ENCODE results near the gene VIL1. TPM values are rescaled to one million over a fixed set of nuclear protein-coding genes. Genes with fewer than 3 reads are reported as not detected.
A peak's percentile ranks its signal among the peaks of the same experiment; 100 is the strongest.

VIL1 gene
- polyA plus RNA-seq (2013, experiment 1 of 2; ENCODE audit: insufficient read length) = 0.43 TPM
- 0.30 TPM for polyA plus RNA-seq (2013, experiment 2 of 2; ENCODE audit: insufficient read length)

DNA sequence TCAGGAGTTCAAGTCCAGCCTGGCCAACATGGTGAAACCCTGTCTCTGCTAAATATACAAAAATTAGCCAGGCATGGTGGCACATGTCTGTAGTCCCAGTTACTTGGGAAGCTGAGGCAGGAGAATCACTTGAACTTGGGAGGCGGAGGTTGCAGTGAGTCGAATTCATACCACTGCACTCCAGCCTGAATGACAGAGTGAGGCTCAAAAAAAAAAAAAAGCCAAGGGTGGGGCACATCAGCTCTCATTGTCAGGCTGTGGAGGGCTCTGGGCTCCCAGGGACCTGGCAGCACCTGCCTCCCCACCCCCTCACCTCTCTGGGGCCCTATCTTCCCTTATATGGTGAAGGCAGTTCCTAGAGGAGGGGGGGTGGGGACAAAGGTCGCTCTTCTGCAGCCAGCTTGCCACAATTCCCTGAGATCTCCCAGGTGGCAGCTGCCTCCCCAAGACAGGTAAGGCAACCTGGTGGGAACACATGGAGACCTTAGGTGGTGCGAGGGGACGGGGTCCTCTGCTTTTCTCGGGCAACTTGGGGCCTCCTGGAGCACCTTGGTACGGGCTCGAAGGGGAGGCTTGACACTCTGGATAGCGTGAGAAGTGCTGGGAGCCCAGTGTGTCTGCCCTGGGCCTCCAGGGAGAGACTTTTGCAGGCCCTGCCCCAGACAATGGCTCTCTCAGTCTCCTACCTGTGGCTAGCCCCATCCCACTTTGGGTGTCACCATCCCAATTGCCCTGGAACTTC is at the start of gene VIL1:
VIL1 (plus strand) TSS at position 407 of the 742 bp plus-strand sequence. CDS start 4,656 bp downstream, outside the sequence.
- no peak for DNase-seq

DNA sequence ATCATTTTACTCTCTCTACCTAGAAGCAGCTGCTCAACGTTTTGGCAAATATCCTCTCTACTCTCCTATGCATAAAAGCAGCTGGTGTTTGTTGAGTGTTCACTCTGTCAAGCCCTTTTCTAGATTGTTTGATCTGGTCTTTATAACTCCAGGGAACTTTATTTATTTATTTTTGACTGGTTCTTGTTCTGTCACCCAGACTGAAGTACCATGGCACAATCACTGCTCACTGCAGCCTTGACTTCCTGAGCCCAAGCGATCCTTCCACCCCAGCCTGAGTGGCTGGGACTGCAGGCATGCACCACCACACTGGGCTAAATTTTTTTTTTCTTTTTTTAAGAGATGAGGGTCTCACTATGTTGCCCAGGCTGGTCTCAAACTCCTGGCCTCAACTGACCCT is 49.6 kb upstream of the VIL1 start:
- no peak for DNase-seq

DNA sequence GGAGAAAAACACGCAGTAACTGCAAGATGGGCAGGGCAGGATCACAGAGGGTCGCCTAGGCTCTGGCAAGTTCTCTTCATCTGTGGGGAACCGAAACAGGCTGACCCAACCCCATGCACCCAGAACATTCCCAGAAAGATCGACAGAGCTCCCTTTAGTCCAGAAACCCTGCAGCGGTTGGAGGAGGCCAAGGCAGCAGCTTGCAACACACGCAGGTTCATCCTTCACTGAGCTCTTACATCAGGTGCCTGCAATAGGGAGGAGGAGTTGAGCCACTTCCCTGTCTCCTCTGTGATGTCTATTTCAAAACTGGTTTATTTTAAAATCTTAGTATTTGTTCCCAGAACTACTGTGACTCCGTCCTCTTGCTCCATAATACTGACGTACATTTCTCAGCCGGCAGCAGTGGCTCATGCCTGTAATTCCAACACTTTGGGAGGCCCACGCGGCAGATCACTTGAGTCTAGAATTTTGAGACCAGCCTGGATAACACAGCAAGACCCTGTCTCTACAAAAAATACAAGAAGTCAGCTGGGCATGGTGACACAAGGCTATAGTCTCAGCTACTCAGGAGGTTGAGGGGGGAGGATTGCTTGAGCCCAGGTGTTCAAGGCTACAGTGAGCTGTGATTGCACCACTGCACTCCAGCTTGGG is 48.4 kb upstream of the VIL1 start:
- DNase-seq = peak; percentile 17

GRCh38 chr2:218371983-218372350 is 47.0 kb upstream of the VIL1 start:
- no peak for DNase-seq

- DNase-seq = no peak
Observed at GRCh38 chr2:218374795-218375194, 44.1 kb upstream of the VIL1 start.

DNA sequence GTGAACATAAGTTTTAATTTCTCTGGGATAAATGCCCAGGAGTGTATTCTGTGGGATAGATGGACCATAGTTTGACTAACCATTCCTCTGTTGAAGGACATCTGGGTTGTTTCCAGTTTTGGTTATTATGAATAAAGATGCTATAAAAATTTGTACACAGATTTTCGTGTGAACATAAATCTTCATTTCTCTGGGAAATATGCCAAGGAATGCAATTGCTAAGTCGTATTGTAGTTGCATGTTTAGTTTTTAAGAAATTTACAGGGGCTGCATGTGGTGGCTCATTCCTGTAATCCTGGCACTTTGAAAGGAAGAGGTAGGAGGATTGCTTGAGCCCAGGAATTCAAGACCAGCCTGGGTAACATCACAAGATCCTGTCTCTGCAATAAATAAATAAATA is 43.7 kb upstream of the VIL1 start:
- peak; percentile 48 for DNase-seq

GRCh38 chr2:218378053-218378452 is 40.9 kb upstream of the VIL1 start:
- no peak for DNase-seq

- no peak for DNase-seq
Observed at GRCh38 chr2:218381916-218382366, 37.0 kb upstream of the VIL1 start, which contains the start of gene SLC11A1. Gene SLC11A1 (plus strand): TSS chr2:218382273. CDS start chr2:218382369, 96 bp downstream.

DNA sequence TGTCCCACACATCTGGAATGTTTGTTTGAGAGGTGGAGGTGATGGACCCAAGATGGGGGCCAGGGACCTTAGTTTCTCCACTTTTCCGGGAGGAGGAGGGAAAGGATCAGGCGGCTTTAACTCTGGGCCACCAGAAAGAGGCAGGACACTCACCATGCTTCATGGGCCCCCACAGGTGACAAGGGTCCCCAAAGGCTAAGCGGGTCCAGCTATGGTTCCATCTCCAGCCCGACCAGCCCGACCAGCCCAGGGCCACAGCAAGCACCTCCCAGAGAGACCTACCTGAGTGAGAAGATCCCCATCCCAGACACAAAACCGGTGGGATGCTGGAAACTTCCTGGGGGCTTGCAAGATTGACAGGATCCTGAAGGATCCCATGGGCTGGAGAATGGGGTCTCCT is 36.1 kb upstream of the VIL1 start:
- no peak for DNase-seq

GRCh38 chr2:218383892-218384519 is 34.9 kb upstream of the VIL1 start:
- no peak for DNase-seq

- DNase-seq = no peak
Observed at GRCh38 chr2:218384975-218385374, 33.9 kb upstream of the VIL1 start.

- no peak for DNase-seq
Observed at GRCh38 chr2:218386505-218387368, 32.2 kb upstream of the VIL1 start.

DNA sequence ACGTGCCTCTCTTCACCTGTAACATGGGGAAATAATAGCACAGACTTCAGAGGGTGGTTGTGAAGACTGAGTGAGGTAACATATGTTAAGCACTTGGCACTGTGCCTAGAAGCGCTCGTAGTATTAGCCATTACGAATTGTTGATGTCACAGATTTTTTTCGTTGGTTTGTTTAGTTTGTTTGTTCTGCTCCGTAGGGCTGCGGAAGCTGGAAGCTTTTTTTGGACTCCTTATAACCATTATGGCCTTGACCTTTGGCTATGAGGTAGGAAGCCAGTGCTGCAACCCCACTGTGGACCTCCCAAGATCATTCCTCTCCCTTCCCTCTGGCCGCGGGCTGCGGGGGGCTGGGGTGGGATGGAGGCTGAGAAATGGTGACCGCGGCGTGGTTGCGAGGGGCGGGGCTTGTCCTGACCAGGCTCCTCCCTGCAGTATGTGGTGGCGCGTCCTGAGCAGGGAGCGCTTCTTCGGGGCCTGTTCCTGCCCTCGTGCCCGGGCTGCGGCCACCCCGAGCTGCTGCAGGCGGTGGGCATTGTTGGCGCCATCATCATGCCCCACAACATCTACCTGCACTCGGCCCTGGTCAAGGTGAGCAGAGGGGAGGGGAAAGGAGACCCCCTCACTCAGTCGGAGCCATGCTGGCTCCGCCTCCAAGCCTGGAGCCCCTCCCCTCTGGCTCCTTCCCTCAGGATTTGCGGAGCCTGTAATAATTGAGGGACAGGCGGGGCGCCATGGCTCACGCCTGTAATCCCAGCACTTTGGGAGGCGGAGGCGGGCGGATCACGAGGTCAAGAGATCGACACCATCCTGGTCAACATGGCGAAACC is 31.3 kb upstream of the VIL1 start:
- DNase-seq = peak; percentile 57

DNA sequence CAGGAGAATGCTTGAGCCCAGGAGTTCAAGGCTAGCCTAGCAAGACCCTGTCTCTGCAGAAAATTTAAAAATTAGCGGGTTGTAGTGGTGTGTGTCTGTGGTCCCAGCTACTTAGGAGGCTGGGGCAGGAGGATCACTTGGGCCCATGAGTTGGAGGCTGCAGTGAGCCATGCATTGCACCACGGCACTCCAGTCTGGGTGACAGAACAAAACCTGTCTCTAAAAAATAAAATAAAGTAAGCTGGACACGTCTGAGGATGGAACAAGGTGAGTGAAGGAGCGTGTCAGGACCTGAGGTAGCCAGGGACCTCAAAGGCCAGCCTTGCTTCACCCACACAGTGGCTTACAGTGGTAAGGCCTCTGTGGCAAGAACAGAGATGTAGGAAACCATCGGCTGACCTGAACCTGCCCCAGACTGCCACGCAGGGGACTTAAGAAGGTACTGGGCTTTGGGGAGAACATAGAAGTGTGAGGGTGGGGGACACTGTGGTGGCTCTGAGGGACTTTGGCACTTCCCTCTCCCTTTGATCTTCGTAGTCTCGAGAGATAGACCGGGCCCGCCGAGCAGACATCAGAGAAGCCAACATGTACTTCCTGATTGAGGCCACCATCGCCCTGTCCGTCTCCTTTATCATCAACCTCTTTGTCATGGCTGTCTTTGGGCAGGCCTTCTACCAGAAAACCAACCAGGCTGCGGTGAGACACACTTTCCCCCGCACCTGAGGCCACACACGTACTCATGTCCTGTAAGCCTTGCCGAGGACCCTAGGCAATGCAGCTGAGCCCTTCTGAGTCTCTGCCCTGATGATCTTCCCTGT is 29.4 kb upstream of the VIL1 start:
- DNase-seq = no peak

DNA sequence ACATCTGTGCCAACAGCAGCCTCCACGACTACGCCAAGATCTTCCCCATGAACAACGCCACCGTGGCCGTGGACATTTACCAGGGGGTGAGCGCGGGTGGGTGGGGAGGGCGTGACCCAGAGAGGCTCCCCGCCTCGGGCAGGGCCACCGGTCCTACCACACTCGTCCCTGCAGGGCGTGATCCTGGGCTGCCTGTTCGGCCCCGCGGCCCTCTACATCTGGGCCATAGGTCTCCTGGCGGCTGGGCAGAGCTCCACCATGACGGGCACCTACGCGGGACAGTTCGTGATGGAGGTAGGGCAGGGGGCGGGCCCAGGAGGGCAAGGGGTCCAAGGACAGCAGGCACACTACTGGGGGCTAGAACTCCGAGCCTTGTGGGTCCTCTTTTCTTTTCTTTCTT is 27.7 kb upstream of the VIL1 start:
- no peak for DNase-seq

- no peak for DNase-seq
Observed at GRCh38 chr2:218392459-218392858, 26.5 kb upstream of the VIL1 start.

DNA sequence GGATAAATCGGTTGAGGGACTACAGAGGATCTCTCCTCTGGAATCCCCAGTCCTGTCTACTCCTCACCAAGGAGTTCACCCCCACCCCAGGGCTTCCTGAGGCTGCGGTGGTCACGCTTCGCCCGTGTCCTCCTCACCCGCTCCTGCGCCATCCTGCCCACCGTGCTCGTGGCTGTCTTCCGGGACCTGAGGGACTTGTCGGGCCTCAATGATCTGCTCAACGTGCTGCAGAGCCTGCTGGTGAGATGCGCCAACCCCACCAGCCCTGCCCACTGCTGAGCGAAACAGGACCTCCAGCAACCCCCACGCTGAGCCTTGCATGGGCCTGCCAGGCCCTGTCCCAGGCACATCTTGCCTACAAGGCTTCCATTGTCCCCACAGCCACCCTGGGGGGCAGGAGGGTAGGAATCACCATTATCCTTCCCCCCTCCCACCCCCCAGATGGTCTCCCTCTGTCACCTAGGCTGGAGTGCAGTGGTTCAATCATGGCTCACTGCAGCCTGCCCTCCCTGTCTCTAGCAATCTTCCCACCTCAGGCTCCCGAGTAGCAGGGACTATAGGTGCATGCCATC is 25.9 kb upstream of the VIL1 start:
- DNase-seq = no peak

DNA sequence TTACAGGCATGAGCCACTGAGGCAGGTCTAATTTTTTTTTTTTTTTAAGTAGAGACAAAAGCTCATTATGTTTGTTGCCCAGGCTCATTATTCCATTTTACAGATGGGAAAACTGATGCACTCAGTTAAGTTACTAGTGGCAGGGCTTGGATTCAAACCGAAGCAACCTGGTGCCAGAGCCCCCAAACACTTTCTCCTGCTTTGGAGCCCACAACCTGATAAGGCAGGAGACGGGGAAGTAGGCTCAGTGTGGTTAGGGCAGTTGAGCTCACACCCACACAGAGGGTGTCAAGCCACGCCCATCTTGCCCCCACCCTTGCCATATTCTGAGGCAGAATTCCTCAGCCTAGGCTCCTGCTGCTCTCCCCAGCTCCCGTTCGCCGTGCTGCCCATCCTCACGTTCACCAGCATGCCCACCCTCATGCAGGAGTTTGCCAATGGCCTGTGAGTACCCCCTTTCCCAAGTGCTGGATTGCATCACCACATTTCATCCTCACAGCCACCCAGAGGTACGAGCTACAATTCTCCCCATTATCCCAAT is 25.1 kb upstream of the VIL1 start:
- DNase-seq = no peak

DNA sequence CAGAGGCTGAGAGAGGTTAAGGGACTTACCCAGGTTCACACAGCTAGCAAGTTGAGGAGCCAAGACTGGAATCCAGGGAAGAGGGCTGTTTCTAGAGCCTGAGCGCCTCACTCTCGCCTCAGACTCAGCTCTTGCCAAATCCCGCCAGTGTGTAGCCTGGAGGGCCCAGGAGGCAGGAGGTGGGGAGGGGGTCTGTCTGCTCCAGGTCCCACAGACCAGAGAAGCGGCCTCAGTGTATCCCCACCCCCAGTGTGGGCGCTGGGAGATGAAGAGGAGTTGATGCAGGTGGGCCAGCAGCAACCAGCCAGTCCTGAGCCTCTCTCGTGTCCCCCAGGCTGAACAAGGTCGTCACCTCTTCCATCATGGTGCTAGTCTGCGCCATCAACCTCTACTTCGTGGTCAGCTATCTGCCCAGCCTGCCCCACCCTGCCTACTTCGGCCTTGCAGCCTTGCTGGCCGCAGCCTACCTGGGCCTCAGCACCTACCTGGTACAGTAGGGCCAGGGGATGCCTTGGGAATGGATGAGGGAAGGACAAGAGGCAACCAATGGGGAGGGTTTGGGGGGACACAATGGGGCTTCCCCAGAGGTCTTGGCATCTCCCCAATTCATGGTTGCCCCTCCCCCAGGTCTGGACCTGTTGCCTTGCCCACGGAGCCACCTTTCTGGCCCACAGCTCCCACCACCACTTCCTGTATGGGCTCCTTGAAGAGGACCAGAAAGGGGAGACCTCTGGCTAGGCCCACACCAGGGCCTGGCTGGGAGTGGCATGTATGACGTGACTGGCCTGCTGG is 24.4 kb upstream of the VIL1 start:
- no peak for DNase-seq

Data from fibroblast of skin of back (primary cell).